Esophagus muscularis mucosa (tissue), 4 donors: ENCODE measurements around the gene ITGAX. TPM values are rescaled to one million over a fixed set of nuclear protein-coding genes. Genes with fewer than 3 reads are reported as not detected.
A peak's percentile ranks its signal among the peaks of the same experiment; 100 is the strongest.

Experiments used
- DNase-seq: peaks from one replicate; pipeline ENCODE4 v3.0.0-alpha.2; 2017; ENCODE audit errors: extremely low spot score
- H3K27ac ChIP-seq, 4 donors: fragments of 200-600 bp; sonication (generic); replicated peaks in 1 of 4; 1 replicate in 3 of 4; 2 replicates in 1 of 4; pipeline ENCODE4 v1.5.1; 2016 to 2019; ENCODE audit warnings: mild to moderate bottlenecking in 1 of 4
- H3K27me3 ChIP-seq, 4 donors: fragments of 200-600 bp; sonication (generic); one replicate each; pipeline versions ENCODE4 v1.5.1 to v1.6.0; 2016 to 2019
- H3K36me3 ChIP-seq, 4 donors: fragments of 200-600 bp; sonication (generic); one replicate each; pipeline ENCODE4 v1.5.1; 2016 to 2019
- H3K4me1 ChIP-seq, 4 donors: fragments of 200-600 bp; sonication (generic); one replicate each; pipeline ENCODE4 v1.5.1; 2016 to 2019
- H3K4me3 ChIP-seq, 4 donors: fragments of 200-600 bp; sonication (generic); 1 replicate in 2 of 4; 2 replicates in 2 of 4; pipeline ENCODE4 v1.5.1; 2016 to 2019; ENCODE audit warnings: mild to moderate bottlenecking in 4 of 4, moderate library complexity in 1 of 4
- H3K9me3 ChIP-seq, 4 donors: fragments of 200-600 bp; sonication (generic); 1 replicate in 3 of 4; 2 replicates in 1 of 4; pipeline ENCODE4 v1.5.1; 2016 to 2019
- CTCF ChIP-seq, 3 experiments: fragments of 200-600 bp in 2 of 3; fragments of 450-650 bp in 1 of 3; sonication (generic) in 2 of 3; IDR thresholded peaks; one replicate each; pipeline ENCODE4 v1.5.1; 2017 to 2019; ENCODE audit warnings: antibody characterized with exemption in 3 of 3, mild to moderate bottlenecking in 2 of 3, moderate library complexity in 1 of 3
- EP300 ChIP-seq: sonication (generic); formaldehyde crosslinking; IDR thresholded peaks from one replicate; pipeline ENCODE4 v1.6.1; 2017; ENCODE audit warnings: antibody characterized with exemption
- POLR2A ChIP-seq: fragments of 450-650 bp; IDR thresholded peaks from one replicate; pipeline ENCODE4 v1.6.1; 2017; ENCODE audit warnings: antibody characterized with exemption, moderate library complexity, mild to moderate bottlenecking, low read depth
- POLR2AphosphoS5 ChIP-seq, 2 donors: sonication (generic); formaldehyde crosslinking; IDR thresholded peaks; one replicate each; pipeline ENCODE4 v1.6.1; 2017; ENCODE audit warnings: antibody characterized with exemption in 2 of 2
- WGBS: methylation state at CpG from one replicate; pipeline ENCODE4 v1.1.5; 2018; 5-methylcytosine and 5-hydroxymethylcytosine counted together
- intact Hi-C: fragments of 100-400 bp; cut with DNase I; formaldehyde crosslinking; loops from one replicate; pipeline ENCODE4 v1.15.1; 2023
- total RNA-seq, 4 donors: library from RNA; depleted of rRNA; stranded (reverse); fragments of >200 nt; gene quantifications; one replicate each; pipeline versions ENCODE4 v1.1.0 to v1.2.1, GENCODE V29; 2016

Gene ITGAX
- total RNA-seq, 4 donors from 2014 or later = 0.71 to 11.3 (median 3.4) TPM

- Histone ChIP-seq H3K27ac (no peak overlapping the region), H3K36me3 (no peaks in the 10 kb centered on the region), H3K4me3 (no peak overlapping the region), H3K27me3 (peaks cover 0 to 37% (median 2%) of the 10 kb centered on the region in 4 donors), H3K4me1 (no peaks in the 10 kb centered on the region), H3K9me3 (peaks cover 0 to 5% (median 1%) of the 10 kb centered on the region in 4 donors)
- no peak for DNase-seq
- WGBS = 81% methylated on average over 11 of the region's 12 CpGs
- intact Hi-C loops = no loop called here
- TF ChIP-seq POLR2AphosphoS5 (IDR thresholded peaks at IDR 0.05) (no peak), EP300 (no peak), CTCF (IDR thresholded peaks at IDR 0.05) (no peak), POLR2A (no peak)
Observed at GRCh38 chr16:31380201-31380600, 25.2 kb downstream of the ITGAX start.

GRCh38 chr16:31382485-31383161 lies 27.6 kb downstream of the ITGAX start:
- Histone ChIP-seq H3K4me3 (no peak overlapping the region), H3K9me3 (no peaks in the 10 kb centered on the region), H3K27me3 (peaks cover 0 to 51% (median 2%) of the 10 kb centered on the region in 4 donors), H3K36me3 (no peaks in the 10 kb centered on the region), H3K4me1 (no peaks in the 10 kb centered on the region), H3K27ac (no peak overlapping the region)
- intact Hi-C loops = no loop called here
- DNase-seq = peak; percentile 94
- WGBS = 22% methylated on average over 14 of the region's 14 CpGs
- no peak for TF ChIP-seq POLR2A
- TF ChIP-seq CTCF (IDR thresholded peaks at IDR 0.05) = peak; percentile 29 to 51 (median 34)
- TF ChIP-seq EP300 = no peak
- TF ChIP-seq POLR2AphosphoS5 (IDR thresholded peaks at IDR 0.05) = no peak

GRCh38 chr16:31385680-31386079 lies 30.7 kb downstream of the ITGAX start:
- TF ChIP-seq CTCF (IDR thresholded peaks at IDR 0.05) (no peak), POLR2A (no peak), POLR2AphosphoS5 (IDR thresholded peaks at IDR 0.05) (no peak), EP300 (no peak)
- peaks cover 0 to 62% (median 2%) of the 10 kb centered on the region in 4 donors for H3K27me3 ChIP-seq

GRCh38 chr16:31386157-31386984 lies 31.4 kb downstream of the ITGAX start:
- Histone ChIP-seq H3K36me3 (no peaks in the 10 kb centered on the region), H3K9me3 (no peaks in the 10 kb centered on the region), H3K27ac (no peak overlapping the region), H3K27me3 (peaks cover 0 to 60% (median 2%) of the 10 kb centered on the region in 4 donors), H3K4me3 (no peak overlapping the region), H3K4me1 (no peaks in the 10 kb centered on the region)
- intact Hi-C loops = no loop called here
- DNase-seq = no peak
- 58% methylated on average over 6 of the region's 6 CpGs for WGBS
- TF ChIP-seq POLR2A (no peak), POLR2AphosphoS5 (IDR thresholded peaks at IDR 0.05) (no peak), CTCF (IDR thresholded peaks at IDR 0.05) (no peak), EP300 (no peak)

More at GRCh38 chr16:31385680-31386079, 30.7 kb downstream of the ITGAX start:
- WGBS = 84% methylated on average over 4 of the region's 4 CpGs
- DNase-seq = no peak
- intact Hi-C loops = no loop called here
- Histone ChIP-seq H3K9me3 (no peaks in the 10 kb centered on the region), H3K4me3 (no peak overlapping the region), H3K36me3 (no peaks in the 10 kb centered on the region), H3K4me1 (no peaks in the 10 kb centered on the region), H3K27ac (no peak overlapping the region)
